Liver (tissue), 9 donors: Measurements from ENCODE around the gene CARD11. TPM values are rescaled to one million over a fixed set of nuclear protein-coding genes. Genes with fewer than 3 reads are reported as not detected.

Source experiments
- DNase-seq: peaks from one replicate; pipeline ENCODE4 v3.0.0-alpha.2; 2017; ENCODE audit warnings: low spot score
- H3K27ac ChIP-seq, 2 donors: one replicate each; pipeline ENCODE4 v1.7.0; 2013; ENCODE audit warnings: inconsistent platforms in 2 of 2, low read length in 2 of 2, control low read depth in 1 of 2, low read depth in 1 of 2, mild to moderate bottlenecking in 1 of 2
- H3K27me3 ChIP-seq, 4 donors: one replicate each; pipeline versions ENCODE4 v1.6.1 to v1.7.0; 2013; ENCODE audit warnings: low read length in 3 of 4, inconsistent platforms in 1 of 4, mild to moderate bottlenecking in 1 of 4, moderate library complexity in 1 of 4; ENCODE audit not compliant: control insufficient read depth in 4 of 4, insufficient read depth in 4 of 4
- H3K36me3 ChIP-seq, 4 donors: one replicate each; pipeline versions ENCODE4 v1.6.1 to v1.7.0; 2013; ENCODE audit warnings: low read length in 3 of 4, mild to moderate bottlenecking in 3 of 4, low read depth in 1 of 4, moderate library complexity in 1 of 4; ENCODE audit not compliant: control insufficient read depth in 4 of 4, insufficient read depth in 3 of 4
- H3K4me1 ChIP-seq, 4 donors: one replicate each; pipeline versions ENCODE4 v1.6.1 to v1.7.0; 2013; ENCODE audit warnings: low read length in 3 of 4, mild to moderate bottlenecking in 3 of 4, moderate library complexity in 1 of 4; ENCODE audit not compliant: control insufficient read depth in 4 of 4, insufficient read depth in 4 of 4
- H3K4me3 ChIP-seq, 3 donors: one replicate each; pipeline versions ENCODE4 v1.6.1 to v1.7.0; 2013; ENCODE audit warnings: low read length in 3 of 3, control low read depth in 1 of 3, low read depth in 1 of 3, mild to moderate bottlenecking in 1 of 3
- H3K9ac ChIP-seq, 2 donors: one replicate each; pipeline ENCODE4 v1.7.0; 2013; ENCODE audit warnings: low read length in 2 of 2, mild to moderate bottlenecking in 2 of 2, moderate library complexity in 2 of 2, control low read depth in 1 of 2, low read depth in 1 of 2
- H3K9me3 ChIP-seq, 4 donors: one replicate each; pipeline versions ENCODE4 v1.6.1 to v1.7.0; 2013; ENCODE audit warnings: low read length in 3 of 4; ENCODE audit not compliant: control insufficient read depth in 4 of 4
- ATF3 ChIP-seq: IDR thresholded peaks from 2 replicates; pipeline ENCODE4 v1.6.1; 2016; ENCODE audit warnings: antibody characterized with exemption
- EGR1 ChIP-seq, 2 donors: IDR thresholded peaks; 2 replicates each; pipeline ENCODE4 v1.6.1; 2016 to 2018; ENCODE audit warnings: antibody characterized with exemption in 2 of 2, low read depth in 2 of 2
- FOXA1 ChIP-seq: IDR thresholded peaks from 2 replicates; pipeline ENCODE4 v1.6.1; 2016; ENCODE audit warnings: antibody characterized with exemption
- FOXA2 ChIP-seq: IDR thresholded peaks from 2 replicates; pipeline ENCODE4 v1.6.1; 2016; ENCODE audit warnings: antibody characterized with exemption
- GABPA ChIP-seq, 2 donors: IDR thresholded peaks in 1 of 2; conservative IDR thresholded peaks in 1 of 2; 2 replicates each; pipeline ENCODE4 v1.6.1; 2016; ENCODE audit warnings: antibody characterized with exemption in 2 of 2, mild to moderate bottlenecking in 1 of 2, moderate library complexity in 1 of 2
- HNF4A ChIP-seq, 2 donors: conservative IDR thresholded peaks; 2 replicates each; pipeline ENCODE4 v1.6.1; 2016; ENCODE audit warnings: antibody characterized with exemption in 2 of 2, mild to moderate bottlenecking in 2 of 2
- HNF4G ChIP-seq: IDR thresholded peaks from 2 replicates; pipeline ENCODE4 v1.6.1; 2016; ENCODE audit warnings: antibody characterized with exemption
- NR2F2 ChIP-seq: IDR thresholded peaks from 2 replicates; pipeline ENCODE4 v1.6.1; 2016; ENCODE audit warnings: antibody characterized with exemption
- RAD21 ChIP-seq, 2 donors: IDR thresholded peaks; 2 replicates each; pipeline ENCODE4 v1.6.1; 2016; ENCODE audit warnings: antibody characterized with exemption in 2 of 2, mild to moderate bottlenecking in 2 of 2
- RXRA ChIP-seq, 2 donors: IDR thresholded peaks; 2 replicates each; pipeline ENCODE4 v1.6.1; 2017 to 2018; ENCODE audit warnings: antibody characterized with exemption in 2 of 2, mild to moderate bottlenecking in 1 of 2
- SP1 ChIP-seq: IDR thresholded peaks from 2 replicates; pipeline ENCODE4 v1.6.1; 2018; ENCODE audit warnings: antibody characterized with exemption, mild to moderate bottlenecking
- TAF1 ChIP-seq: conservative IDR thresholded peaks from 2 replicates; pipeline ENCODE4 v1.6.1; 2016; ENCODE audit warnings: antibody characterized with exemption, mild to moderate bottlenecking
- YY1 ChIP-seq: IDR thresholded peaks from 2 replicates; pipeline ENCODE4 v1.6.1; 2016; ENCODE audit warnings: antibody characterized with exemption, mild to moderate bottlenecking
- WGBS: extraction: QIAGEN DNeasy Blood & Tissue Kit; methylation state at CpG from one replicate; pipeline ENCODE4 v1.1.7; 2013; 5-methylcytosine and 5-hydroxymethylcytosine counted together
- polyA plus RNA-seq, 2 donors: library from polyadenylated mRNA; stranded (reverse) in 1 of 2; unstranded in 1 of 2; fragments of 200-250 nt in 1 of 2; fragments of >200 nt in 1 of 2; fragmentation: Nextera tagmentation in 1 of 2; extraction: Ambion mirVana in 1 of 2; gene quantifications; one replicate each; pipeline versions ENCODE4 v1.2.1 to v1.2.3, GENCODE V29; 2013 to 2015
- total RNA-seq, 2 donors: library from RNA; depleted of rRNA; stranded (reverse); fragments of >200 nt; gene quantifications; one replicate each; pipeline ENCODE4 v1.2.3, GENCODE V29; 2014
- TF ChIP-seq, protein P1 (sequence below): IDR thresholded peaks from 2 replicates; pipeline ENCODE4 v1.6.1; 2016; ENCODE audit warnings: antibody characterized with exemption, mild to moderate bottlenecking
- TF ChIP-seq, protein P2 (sequence below): IDR thresholded peaks from 2 replicates; pipeline ENCODE4 v1.6.1; 2016; ENCODE audit warnings: antibody characterized with exemption
- donor health status: healthy.
- donor health status: healthy.
- donor health status: healthy.
- donor health status: healthy.
- donor health status: healthy.

The CARD11 gene
- total and polyA plus RNA-seq, 4 donors, result 0.42 to 1.3 (median 0.83) TPM

DNA sequence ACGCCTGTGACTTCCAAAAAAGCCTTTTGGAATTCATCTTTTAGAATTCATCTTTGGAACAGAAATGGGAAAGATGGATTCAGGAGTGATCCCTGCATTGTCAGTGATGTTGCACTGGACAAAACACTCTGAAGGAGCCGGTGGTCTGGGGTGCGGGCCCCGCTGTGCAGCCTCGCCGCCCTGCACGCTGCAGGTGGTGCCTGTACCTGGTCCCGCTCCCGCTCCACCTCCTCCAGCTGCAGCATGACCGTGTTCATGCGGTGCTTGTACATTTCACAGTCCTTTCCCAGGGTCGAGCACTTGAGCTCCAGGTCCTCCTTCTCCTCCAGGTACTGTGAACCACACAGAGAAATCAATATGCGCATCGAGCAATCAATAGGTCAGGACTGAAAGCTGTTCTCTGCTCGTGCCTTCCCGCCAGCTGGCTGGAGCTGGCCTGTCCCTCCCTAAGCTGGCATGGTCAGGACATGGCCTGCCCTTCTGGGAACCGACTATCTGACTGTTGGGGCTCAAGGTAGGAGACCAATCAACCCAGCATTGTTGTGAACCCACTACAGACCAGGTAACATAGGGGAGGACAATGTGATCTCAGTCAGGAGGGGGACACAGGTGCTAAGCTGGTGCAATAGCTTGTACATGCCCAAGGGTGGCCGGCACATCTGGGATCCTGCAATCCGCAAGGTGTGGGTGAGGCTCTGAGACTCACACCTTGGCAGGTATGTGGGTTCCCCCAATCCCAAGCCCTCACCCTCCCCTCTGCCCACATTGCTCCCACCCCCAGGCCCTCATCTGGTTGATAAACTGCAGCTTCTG, 105.8 kb downstream of the CARD11 start:
- TF ChIP-seq RAD21 (IDR thresholded peaks at IDR 0.05) (no peak), EGR1 (IDR thresholded peaks at IDR 0.05; ENCODE audit: low read depth in 2 of 2) (no peak), HNF4A (conservative IDR thresholded peaks at IDR 0.05) (peak in 1 of 2 donors; percentile 22), HNF4G (no peak), FOXA1 (no peak)
- Histone ChIP-seq H3K27ac (no peak overlapping the region), H3K4me1 (peaks cover 0 to 6% (median 3%) of the 10 kb centered on the region in 4 donors), H3K36me3 (no peaks in the 10 kb centered on the region), H3K4me3 (no peak overlapping the region), H3K9ac (no peak overlapping the region), H3K27me3 (no peaks in the 10 kb centered on the region), H3K9me3 (no peaks in the 10 kb centered on the region)
- WGBS, result 70% methylated on average over 19 of the region's 19 CpGs
- DNase-seq, result no peak

GRCh38 chr7:2936891-2937580, 106.6 kb downstream of the CARD11 start:
- Histone ChIP-seq H3K9ac (no peak overlapping the region), H3K36me3 (no peaks in the 10 kb centered on the region), H3K27me3 (no peaks in the 10 kb centered on the region), H3K27ac (no peak overlapping the region), H3K4me1 (peaks cover 0 to 6% (median 3%) of the 10 kb centered on the region in 4 donors), H3K4me3 (no peak overlapping the region), H3K9me3 (no peaks in the 10 kb centered on the region)
- DNase-seq, result no peak
- TF ChIP-seq YY1, result no peak
- no peak for TF ChIP-seq HNF4G
- no peak for TF ChIP-seq ATF3
- TF ChIP-seq, protein P1, sequence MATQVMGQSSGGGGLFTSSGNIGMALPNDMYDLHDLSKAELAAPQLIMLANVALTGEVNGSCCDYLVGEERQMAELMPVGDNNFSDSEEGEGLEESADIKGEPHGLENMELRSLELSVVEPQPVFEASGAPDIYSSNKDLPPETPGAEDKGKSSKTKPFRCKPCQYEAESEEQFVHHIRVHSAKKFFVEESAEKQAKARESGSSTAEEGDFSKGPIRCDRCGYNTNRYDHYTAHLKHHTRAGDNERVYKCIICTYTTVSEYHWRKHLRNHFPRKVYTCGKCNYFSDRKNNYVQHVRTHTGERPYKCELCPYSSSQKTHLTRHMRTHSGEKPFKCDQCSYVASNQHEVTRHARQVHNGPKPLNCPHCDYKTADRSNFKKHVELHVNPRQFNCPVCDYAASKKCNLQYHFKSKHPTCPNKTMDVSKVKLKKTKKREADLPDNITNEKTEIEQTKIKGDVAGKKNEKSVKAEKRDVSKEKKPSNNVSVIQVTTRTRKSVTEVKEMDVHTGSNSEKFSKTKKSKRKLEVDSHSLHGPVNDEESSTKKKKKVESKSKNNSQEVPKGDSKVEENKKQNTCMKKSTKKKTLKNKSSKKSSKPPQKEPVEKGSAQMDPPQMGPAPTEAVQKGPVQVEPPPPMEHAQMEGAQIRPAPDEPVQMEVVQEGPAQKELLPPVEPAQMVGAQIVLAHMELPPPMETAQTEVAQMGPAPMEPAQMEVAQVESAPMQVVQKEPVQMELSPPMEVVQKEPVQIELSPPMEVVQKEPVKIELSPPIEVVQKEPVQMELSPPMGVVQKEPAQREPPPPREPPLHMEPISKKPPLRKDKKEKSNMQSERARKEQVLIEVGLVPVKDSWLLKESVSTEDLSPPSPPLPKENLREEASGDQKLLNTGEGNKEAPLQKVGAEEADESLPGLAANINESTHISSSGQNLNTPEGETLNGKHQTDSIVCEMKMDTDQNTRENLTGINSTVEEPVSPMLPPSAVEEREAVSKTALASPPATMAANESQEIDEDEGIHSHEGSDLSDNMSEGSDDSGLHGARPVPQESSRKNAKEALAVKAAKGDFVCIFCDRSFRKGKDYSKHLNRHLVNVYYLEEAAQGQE, result no peak
- TF ChIP-seq TAF1, result no peak
- 90% methylated on average over 29 of the region's 29 CpGs for WGBS

DNA sequence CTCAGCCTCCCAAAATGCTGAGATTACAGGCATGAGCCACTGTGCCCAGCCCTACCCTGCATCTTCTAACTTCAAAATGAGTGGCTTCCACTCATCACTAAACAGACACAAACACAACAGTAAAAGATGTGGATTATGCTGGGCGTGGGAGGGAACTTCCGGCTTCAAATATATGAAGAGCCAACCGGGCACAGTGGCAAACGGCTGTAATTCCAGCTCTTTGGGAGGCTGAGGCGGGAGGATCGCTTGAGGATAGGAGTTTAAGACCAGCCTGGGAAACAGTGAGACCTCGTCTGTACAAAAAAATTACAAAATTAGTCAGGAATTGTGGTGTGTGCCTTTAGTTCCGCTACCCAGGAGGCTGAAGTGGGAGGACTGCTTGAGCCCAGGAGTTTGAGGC, 107.4 kb downstream of the CARD11 start:
- TF ChIP-seq NR2F2, result no peak
- TF ChIP-seq GABPA (IDR thresholded peaks at IDR 0.05 in 1 of 2, conservative IDR thresholded peaks at IDR 0.05 in 1 of 2), result no peak
- no peak for TF ChIP-seq FOXA2
- no peak for TF ChIP-seq RAD21 (IDR thresholded peaks at IDR 0.05)
- no peak for TF ChIP-seq SP1
- TF ChIP-seq, protein P2, sequence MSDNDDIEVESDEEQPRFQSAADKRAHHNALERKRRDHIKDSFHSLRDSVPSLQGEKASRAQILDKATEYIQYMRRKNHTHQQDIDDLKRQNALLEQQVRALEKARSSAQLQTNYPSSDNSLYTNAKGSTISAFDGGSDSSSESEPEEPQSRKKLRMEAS, result no peak
- no peak for TF ChIP-seq RXRA (IDR thresholded peaks at IDR 0.05)
- no peaks in the 10 kb centered on the region for H3K27me3 ChIP-seq
- no peak overlapping the region for H3K9ac ChIP-seq
- no peaks in the 10 kb centered on the region for H3K36me3 ChIP-seq
- no peak overlapping the region for H3K4me3 ChIP-seq
- no peak overlapping the region for H3K27ac ChIP-seq
- 92% methylated on average over 8 of the region's 8 CpGs for WGBS
- peaks cover 0 to 6% (median 3%) of the 10 kb centered on the region in 4 donors for H3K4me1 ChIP-seq
- no peaks in the 10 kb centered on the region for H3K9me3 ChIP-seq
- no peak for DNase-seq
